Ishikawa (cell line): Measurements from ENCODE around the gene FGF12.

ENCODE experiments used
- CEBPB ChIP-seq: IDR thresholded peaks from 2 replicates; pipeline ENCODE4 v1.6.1; 2012
- CREB1 ChIP-seq: IDR thresholded peaks from 2 replicates; pipeline ENCODE4 v1.6.1; 2012; ENCODE audit warnings: low read depth
- EGR1 ChIP-seq: IDR thresholded peaks from 2 replicates; pipeline ENCODE4 v1.6.1; 2012
- EP300 ChIP-seq: IDR thresholded peaks from 2 replicates; pipeline ENCODE4 v1.6.1; 2012; ENCODE audit warnings: borderline replicate concordance
- FOXM1 ChIP-seq: IDR thresholded peaks from 2 replicates; pipeline ENCODE4 v1.6.1; 2012; ENCODE audit warnings: low read depth, borderline replicate concordance
- MAX ChIP-seq: IDR thresholded peaks from 2 replicates; pipeline ENCODE4 v1.6.1; 2012
- NFIC ChIP-seq: IDR thresholded peaks from 2 replicates; pipeline ENCODE4 v1.6.1; 2012
- RAD21 ChIP-seq: IDR thresholded peaks from 2 replicates; pipeline ENCODE4 v1.6.1; 2012; ENCODE audit warnings: low read depth
- REST ChIP-seq: IDR thresholded peaks from 2 replicates; pipeline ENCODE4 v1.6.1; 2012; ENCODE audit warnings: low read depth, mild to moderate bottlenecking
- TAF1 ChIP-seq: IDR thresholded peaks from 2 replicates; pipeline ENCODE4 v1.6.1; 2012; ENCODE audit warnings: low read depth, mild to moderate bottlenecking
- TCF12 ChIP-seq: IDR thresholded peaks from 2 replicates; pipeline ENCODE4 v1.6.1; 2012; ENCODE audit warnings: low read depth
- TEAD4 ChIP-seq: IDR thresholded peaks from 2 replicates; pipeline ENCODE4 v1.6.1; 2012
- USF1 ChIP-seq: IDR thresholded peaks from 2 replicates; pipeline ENCODE4 v1.6.1; 2012
- YY1 ChIP-seq: IDR thresholded peaks from 2 replicates; pipeline ENCODE4 v1.6.1; 2012; ENCODE audit warnings: low read depth
- ZBTB7A ChIP-seq: IDR thresholded peaks from 2 replicates; pipeline ENCODE4 v1.6.1; 2012; ENCODE audit warnings: low read depth

FGF12 gene

GRCh38 chr3:192258721-192259120, 468.6 kb downstream of the FGF12 start:
- no peak for TF ChIP-seq TEAD4
- no peak for TF ChIP-seq EP300
- no peak for TF ChIP-seq ZBTB7A
- no peak for TF ChIP-seq NFIC
- TF ChIP-seq EGR1: no peak
- TF ChIP-seq MAX: no peak

- TF ChIP-seq CREB1 (no peak), ZBTB7A (no peak), TAF1 (no peak), MAX (no peak), YY1 (no peak), EP300 (no peak), USF1 (no peak), NFIC (no peak), TEAD4 (no peak), RAD21 (no peak), EGR1 (no peak), TCF12 (no peak), FOXM1 (no peak), REST (no peak), CEBPB (no peak)
Observed at GRCh38 chr3:192255839-192256238, 471.5 kb downstream of the FGF12 start.

- TF ChIP-seq EGR1 (no peak), EP300 (no peak), CEBPB (no peak), RAD21 (no peak), ZBTB7A (no peak), REST (no peak), TEAD4 (no peak), YY1 (no peak), FOXM1 (no peak), CREB1 (no peak), TAF1 (no peak), USF1 (no peak), MAX (no peak)
Observed at GRCh38 chr3:192253138-192253887, 474.0 kb downstream of the FGF12 start.

- TF ChIP-seq TEAD4 (no peak), FOXM1 (no peak), EP300 (no peak), USF1 (no peak), RAD21 (no peak), EGR1 (no peak), ZBTB7A (no peak), MAX (no peak), TCF12 (no peak), NFIC (no peak), CREB1 (no peak), YY1 (no peak)
Observed at GRCh38 chr3:192249516-192249915, 477.8 kb downstream of the FGF12 start.

- TF ChIP-seq CREB1: no peak
- peak; percentile 43 for TF ChIP-seq NFIC
- TF ChIP-seq CEBPB: 0 out of 2 replicates have a peak, but pooled peaks have one; percentile 17
- TF ChIP-seq TEAD4: peak; percentile 76
- peak; percentile 65; the same call in 1 of the 2 replicates for TF ChIP-seq EP300
Observed at GRCh38 chr3:192246847-192247559, 480.3 kb downstream of the FGF12 start.
